Measurements from ENCODE around the gene FAM124A. TPM values are rescaled to one million over a fixed set of nuclear protein-coding genes. Genes with fewer than 3 reads are reported as not detected.

The FAM124A gene
- total and polyA plus RNA-seq, 12 donors = 2.1 to 14.0 (median 7.0) TPM

- H3K27me3 ChIP-seq = peaks cover 0 to 32% (median 0%) of the 10 kb centered on the region in 7 donors
- 68 to 69% methylated on average over 4 of the region's 4 CpGs for WGBS, 2 donors
- intact Hi-C loops (cut with DNase I) = no loop called here
- H3K4me1 ChIP-seq = peaks cover 0 to 20% (median 13%) of the 10 kb centered on the region in 9 donors
- no peak for ATAC-seq
- DNase-seq = no peak
- H3K4me3 ChIP-seq = no peak overlapping the region
- no peak overlapping the region for H3K27ac ChIP-seq
- no peak for TF ChIP-seq CTCF (IDR thresholded peaks at IDR 0.05)
- H3K9me3 ChIP-seq = no peaks in the 10 kb centered on the region
- H3K36me3 ChIP-seq = no peaks in the 10 kb centered on the region
Measured at GRCh38 chr13:51218626-51219025, 3.6 kb upstream of the FAM124A start.

DNA sequence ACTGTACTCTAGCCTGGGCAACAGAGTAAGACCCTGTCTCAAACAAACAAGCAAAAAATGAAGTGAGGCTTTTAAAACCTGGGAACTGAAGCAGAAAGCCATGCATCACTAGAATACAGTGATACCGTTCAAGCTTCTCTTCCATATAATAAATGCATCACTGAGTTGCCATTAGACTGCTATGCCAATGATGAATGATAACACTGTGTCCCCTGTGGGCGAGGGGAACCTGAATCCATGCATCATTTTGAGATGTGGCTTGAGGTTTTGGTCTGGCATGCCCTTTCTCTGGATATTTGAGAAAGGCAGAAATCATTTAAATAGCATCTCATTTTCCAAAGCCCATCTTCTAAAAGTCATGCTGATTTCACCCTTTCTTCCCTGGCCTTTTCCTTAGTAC, 1.5 kb upstream of the FAM124A start:
- ATAC-seq (no peak), DNase-seq (no peak)
- no peaks in the 10 kb centered on the region for H3K9me3 ChIP-seq
- peaks cover 0 to 34% (median 18%) of the 10 kb centered on the region in 9 donors for H3K4me1 ChIP-seq
- H3K27me3 ChIP-seq = peaks cover 0 to 33% (median 0%) of the 10 kb centered on the region in 7 donors
- no peak overlapping the region for H3K27ac ChIP-seq
- no peak overlapping the region for H3K4me3 ChIP-seq
- WGBS, 2 donors = 91 to 99% methylated on average over 2 of the region's 2 CpGs
- TF ChIP-seq CTCF (IDR thresholded peaks at IDR 0.05) = no peak
- intact Hi-C loops (cut with DNase I) = loop anchor here in 4 of 10 donors (5.0 kb wide), 3 partner anchors 62 to 68 kb away; no protein-coding TSS in a partner anchor
- peaks cover 0 to 6% (median 0%) of the 10 kb centered on the region in 9 donors for H3K36me3 ChIP-seq

DNA sequence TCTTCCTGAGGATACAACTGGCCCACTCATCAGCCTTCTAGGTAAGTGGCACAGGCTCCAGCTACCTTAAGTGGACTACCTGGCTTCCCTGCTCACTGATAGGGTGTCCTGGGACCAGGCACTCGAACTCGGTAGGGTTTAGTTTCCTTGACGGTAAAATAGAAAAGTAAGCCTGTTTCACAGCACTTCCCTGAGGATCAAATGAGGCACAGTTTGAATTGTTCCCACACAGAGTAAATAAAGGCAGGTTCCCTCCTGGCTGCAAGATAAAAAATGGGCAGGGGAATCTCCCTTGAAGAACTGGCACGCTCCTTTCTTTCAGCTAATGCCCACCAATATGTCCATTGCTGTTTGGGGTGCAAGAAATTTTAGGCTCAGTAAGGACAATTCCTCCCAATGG, 1.1 kb upstream of the FAM124A start:
- H3K4me1 ChIP-seq = peaks cover 0 to 34% (median 18%) of the 10 kb centered on the region in 9 donors
- H3K9me3 ChIP-seq = no peaks in the 10 kb centered on the region
- ATAC-seq = no peak
- H3K36me3 ChIP-seq = peaks cover 0 to 10% (median 0%) of the 10 kb centered on the region in 9 donors
- no peak overlapping the region for H3K4me3 ChIP-seq
- intact Hi-C loops (cut with DNase I) = loop anchor here in 4 of 10 donors (5.0 kb wide), 3 partner anchors 61 to 69 kb away; no protein-coding TSS in a partner anchor
- no peak for DNase-seq
- peaks cover 0 to 33% (median 0%) of the 10 kb centered on the region in 7 donors for H3K27me3 ChIP-seq
- 86% methylated on average over 4 of the region's 4 CpGs for WGBS, 2 donors
- H3K27ac ChIP-seq = no peak overlapping the region
- TF ChIP-seq CTCF (IDR thresholded peaks at IDR 0.05) = no peak

GRCh38 chr13:51221674-51222036, 543 bp upstream of the FAM124A start:
- ATAC-seq (peak in 4 of 8 donors; percentile 5 to 48 (median 28)), DNase-seq (no peak)
- Histone ChIP-seq H3K36me3 (peaks cover 0 to 15% (median 0%) of the 10 kb centered on the region in 9 donors), H3K27me3 (peaks cover 0 to 33% (median 0%) of the 10 kb centered on the region in 7 donors), H3K27ac (no peak overlapping the region), H3K9me3 (no peaks in the 10 kb centered on the region), H3K4me1 (peaks cover 0 to 34% (median 18%) of the 10 kb centered on the region in 9 donors), H3K4me3 (peak overlapping the region in 9 of 10 donors; percentile 68 to 98 (median 82))
- TF ChIP-seq CTCF (IDR thresholded peaks at IDR 0.05) = no peak
- intact Hi-C loops (cut with DNase I) = loop anchor here (1.0 to 5.0 kb wide), 7 partner anchors 59 to 69 kb away; no protein-coding TSS in a partner anchor
- WGBS, 2 donors = 3 to 6% methylated on average over 11 of the region's 11 CpGs

Measured in heart right ventricle (tissue), 16 donors.